GM15510 (cell line): ENCODE data around the gene CELSR2.

ENCODE experiments used
- POLR2A ChIP-seq: IDR thresholded peaks from 3 replicates; pipeline ENCODE4 v1.6.1; 2011; ENCODE audit warnings: borderline replicate concordance; ENCODE audit not compliant: insufficient read length; ENCODE audit errors: extremely low read depth

The CELSR2 gene

DNA sequence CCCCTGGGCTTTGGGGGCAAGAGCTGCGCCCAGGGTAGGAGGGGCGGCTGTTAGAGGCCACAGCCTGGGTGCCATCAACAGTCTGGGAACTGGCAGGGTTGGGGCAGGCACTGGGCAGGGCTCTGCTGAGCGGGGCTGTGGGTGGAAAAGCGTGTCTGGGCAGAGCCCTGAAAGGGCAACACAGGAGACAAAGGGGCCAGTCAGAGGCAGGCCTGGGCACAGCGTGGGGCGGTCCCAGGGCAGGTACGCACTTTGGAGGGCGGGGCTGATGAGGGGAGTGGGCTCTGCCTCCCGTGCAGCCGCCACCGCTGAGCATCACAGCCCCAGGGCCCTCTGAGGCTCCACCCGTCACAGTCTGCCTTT lies 13.9 kb downstream of the CELSR2 start:
- TF ChIP-seq POLR2A = no peak

DNA sequence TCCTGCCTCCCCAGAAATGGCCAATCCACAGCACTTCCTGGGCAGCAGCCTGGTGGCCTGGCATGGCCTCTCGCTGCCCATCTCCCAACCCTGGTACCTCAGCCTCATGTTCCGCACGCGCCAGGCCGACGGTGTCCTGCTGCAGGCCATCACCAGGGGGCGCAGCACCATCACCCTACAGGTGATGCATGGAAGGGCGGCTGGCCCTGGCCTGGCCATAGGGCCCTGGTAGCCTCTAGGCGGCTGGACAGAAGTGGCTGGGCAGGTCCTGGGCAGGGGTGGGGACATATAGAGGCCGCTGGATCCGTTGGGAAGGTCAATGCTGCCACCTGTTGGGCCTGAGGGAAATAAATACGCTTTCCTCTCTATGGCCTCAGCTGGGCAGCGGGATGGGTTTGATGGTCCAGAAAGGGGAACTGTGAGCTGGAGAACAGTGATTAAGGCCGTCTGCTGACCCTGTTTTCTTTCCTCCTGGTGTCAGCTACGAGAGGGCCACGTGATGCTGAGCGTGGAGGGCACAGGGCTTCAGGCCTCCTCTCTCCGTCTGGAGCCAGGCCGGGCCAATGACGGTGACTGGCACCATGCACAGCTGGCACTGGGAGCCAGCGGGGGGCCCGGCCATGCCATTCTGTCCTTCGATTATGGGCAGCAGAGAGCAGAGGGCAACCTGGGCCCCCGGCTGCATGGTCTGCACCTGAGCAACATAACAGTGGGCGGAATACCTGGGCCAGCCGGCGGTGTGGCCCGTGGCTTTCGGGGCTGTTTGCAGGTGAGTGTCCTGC lies 14.4 kb downstream of the CELSR2 start:
- no peak for TF ChIP-seq POLR2A

DNA sequence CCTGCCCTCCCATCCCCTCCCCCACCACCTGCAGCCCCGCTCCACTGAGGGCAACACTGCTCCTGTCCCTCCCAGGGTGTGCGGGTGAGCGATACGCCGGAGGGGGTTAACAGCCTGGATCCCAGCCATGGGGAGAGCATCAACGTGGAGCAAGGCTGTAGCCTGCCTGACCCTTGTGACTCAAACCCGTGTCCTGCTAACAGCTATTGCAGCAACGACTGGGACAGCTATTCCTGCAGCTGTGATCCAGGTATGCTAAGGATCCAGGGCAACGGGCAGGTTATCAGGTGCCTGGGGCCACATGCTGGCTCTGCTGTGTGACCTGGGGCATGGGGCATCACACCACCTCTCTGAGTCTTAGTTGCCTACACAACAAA lies 15.0 kb downstream of the CELSR2 start:
- TF ChIP-seq POLR2A = no peak

DNA sequence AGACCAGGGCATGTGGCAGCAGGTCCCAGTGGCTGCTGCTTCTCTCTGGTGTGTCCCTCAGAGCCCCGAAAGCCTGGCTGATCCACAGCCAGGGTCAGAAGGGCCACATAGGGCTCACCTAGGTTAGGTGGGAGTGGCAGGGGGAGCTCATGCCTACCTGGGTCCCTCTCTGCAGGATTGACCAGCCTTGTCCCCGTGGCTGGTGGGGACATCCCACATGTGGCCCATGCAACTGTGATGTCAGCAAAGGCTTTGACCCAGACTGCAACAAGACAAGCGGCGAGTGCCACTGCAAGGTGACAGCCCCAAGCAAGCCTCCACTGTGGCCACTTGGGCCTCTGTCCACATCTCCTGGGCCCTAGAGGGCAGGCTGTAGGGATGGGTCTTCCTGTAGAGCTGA lies 15.7 kb downstream of the CELSR2 start:
- no peak for TF ChIP-seq POLR2A

DNA sequence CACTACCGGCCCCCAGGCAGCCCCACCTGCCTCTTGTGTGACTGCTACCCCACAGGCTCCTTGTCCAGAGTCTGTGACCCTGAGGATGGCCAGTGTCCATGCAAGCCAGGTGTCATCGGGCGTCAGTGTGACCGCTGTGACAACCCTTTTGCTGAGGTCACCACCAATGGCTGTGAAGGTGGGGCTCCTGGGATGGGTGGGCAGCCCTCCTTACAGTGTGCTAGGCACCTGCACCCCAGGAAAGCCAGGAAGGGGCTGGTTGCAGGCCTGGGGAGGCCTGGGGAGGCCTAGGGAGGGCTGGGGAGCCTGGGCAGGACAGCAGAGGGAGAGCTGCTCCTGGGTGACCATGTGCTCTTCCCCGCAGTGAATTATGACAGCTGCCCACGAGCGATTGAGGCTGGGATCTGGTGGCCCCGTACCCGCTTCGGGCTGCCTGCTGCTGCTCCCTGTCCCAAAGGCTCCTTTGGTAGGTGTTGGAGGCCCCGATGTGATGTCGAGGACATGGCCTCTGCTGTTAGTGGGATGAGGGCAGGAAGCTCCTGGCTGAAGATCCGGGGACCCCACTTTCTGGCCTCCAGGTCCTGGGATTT lies 16.5 kb downstream of the CELSR2 start:
- no peak for TF ChIP-seq POLR2A

DNA sequence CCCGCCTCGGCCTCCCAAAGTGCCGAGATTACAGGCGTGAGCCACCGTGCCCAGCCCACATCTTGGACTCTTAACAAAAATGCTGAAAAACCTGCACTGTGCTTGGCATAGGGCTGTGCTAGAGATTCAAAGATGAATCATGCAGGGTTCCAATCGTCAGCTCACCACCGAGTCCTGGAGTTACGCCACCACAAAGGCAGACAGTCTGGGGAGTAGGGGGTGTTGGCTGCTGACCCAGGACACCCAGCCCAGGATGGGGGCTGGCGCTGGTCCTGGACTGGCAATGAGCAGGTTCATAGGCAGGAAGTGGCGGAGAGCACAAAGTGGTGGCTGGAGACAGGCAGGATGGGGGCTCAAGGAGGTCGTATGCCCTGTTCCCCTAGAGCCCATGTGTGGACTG lies 17.6 kb downstream of the CELSR2 start:
- TF ChIP-seq POLR2A = no peak

DNA sequence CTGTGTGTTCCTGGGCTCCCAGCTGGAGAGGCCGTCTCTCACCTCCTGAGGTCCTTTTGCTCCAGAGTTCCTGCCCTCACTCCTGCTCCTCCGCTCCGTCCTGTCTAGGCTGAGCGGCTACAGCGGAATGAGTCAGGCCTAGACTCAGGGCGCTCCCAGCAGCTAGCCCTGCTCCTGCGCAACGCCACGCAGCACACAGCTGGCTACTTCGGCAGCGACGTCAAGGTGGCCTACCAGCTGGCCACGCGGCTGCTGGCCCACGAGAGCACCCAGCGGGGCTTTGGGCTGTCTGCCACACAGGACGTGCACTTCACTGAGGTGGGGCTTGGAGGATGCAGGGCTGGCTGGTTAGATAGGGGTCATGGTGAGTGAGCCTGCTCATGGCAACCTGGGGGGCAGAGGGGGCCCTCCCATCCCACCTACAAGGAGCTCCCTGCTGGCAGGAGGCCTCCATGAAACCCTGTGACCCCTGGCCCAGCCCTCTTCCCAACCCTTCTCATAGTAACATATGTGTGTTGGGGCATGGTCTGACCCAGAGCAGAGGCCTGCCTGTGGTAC lies 18.5 kb downstream of the CELSR2 start:
- TF ChIP-seq POLR2A = no peak

DNA sequence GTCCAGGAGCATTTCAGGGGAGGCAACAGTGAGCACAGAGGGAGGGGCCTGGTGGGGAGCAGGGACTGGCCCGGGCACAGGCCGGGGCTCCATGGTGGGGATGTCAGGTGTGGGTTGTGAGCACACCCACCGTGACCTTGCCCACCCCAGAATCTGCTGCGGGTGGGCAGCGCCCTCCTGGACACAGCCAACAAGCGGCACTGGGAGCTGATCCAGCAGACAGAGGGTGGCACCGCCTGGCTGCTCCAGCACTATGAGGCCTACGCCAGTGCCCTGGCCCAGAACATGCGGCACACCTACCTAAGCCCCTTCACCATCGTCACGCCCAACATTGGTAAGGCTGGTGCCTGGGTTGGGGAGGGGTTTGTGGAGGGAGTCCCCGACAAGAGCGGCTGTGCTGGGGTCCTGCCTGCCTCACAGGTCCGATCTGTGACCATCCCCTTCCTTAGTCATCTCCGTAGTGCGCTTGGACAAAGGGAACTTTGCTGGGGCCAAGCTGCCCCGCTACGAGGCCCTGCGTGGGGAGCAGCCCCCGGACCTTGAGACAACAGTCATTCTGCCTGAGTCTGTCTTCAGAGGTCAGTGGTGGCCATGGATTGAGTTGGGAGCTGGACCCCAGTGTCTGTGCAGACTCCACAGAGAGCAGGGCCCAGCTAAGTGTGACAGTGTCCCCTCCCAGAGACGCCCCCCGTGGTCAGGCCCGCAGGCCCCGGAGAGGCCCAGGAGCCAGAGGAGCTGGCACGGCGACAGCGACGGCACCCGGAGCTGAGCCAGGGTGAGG lies 19.3 kb downstream of the CELSR2 start:
- no peak for TF ChIP-seq POLR2A

DNA sequence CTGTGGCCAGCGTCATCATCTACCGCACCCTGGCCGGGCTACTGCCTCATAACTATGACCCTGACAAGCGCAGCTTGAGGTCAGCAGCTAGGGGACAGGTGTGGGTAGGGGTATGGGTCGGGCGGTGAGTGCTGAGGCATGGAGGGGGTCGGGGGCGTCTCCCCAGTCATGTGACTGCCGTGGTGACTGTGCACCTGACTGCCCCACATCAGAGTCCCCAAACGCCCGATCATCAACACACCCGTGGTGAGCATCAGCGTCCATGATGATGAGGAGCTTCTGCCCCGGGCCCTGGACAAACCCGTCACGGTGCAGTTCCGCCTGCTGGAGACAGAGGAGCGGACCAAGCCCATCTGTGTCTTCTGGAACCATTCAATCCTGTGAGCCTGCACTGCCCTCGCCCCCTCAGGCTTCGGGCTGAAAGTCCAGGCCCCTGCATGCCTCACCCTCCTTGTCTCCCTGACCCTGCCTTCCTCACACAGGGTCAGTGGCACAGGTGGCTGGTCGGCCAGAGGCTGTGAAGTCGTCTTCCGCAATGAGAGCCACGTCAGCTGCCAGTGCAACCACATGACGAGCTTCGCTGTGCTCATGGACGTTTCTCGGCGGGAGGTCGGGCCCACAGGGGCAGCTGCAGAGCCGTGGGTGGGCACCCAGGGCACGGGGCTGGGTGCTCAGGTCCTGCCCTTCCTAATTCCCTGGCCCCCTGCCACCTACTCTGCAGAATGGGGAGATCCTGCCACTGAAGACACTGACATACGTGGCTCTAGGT lies 20.1 kb downstream of the CELSR2 start:
- no peak for TF ChIP-seq POLR2A

DNA sequence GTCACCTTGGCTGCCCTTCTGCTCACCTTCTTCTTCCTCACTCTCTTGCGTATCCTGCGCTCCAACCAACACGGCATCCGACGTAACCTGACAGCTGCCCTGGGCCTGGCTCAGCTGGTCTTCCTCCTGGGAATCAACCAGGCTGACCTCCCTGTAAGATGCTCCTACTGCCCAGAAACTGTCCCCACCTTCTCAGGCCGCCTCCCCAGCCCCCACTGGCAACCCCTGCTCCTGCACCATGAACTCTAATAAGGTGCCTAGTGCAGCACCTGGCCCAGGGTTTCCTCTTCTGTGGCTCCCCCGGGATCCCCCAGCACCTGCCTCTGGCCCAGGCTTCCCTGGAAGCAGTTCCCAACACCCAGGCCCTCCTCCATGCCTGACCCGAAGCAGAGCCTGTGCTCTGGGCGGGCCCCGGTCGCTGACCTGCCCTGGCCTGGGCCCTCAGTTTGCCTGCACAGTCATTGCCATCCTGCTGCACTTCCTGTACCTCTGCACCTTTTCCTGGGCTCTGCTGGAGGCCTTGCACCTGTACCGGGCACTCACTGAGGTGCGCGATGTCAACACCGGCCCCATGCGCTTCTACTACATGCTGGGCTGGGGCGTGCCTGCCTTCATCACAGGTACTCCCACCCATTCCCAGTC lies 20.8 kb downstream of the CELSR2 start:
- TF ChIP-seq POLR2A = no peak

DNA sequence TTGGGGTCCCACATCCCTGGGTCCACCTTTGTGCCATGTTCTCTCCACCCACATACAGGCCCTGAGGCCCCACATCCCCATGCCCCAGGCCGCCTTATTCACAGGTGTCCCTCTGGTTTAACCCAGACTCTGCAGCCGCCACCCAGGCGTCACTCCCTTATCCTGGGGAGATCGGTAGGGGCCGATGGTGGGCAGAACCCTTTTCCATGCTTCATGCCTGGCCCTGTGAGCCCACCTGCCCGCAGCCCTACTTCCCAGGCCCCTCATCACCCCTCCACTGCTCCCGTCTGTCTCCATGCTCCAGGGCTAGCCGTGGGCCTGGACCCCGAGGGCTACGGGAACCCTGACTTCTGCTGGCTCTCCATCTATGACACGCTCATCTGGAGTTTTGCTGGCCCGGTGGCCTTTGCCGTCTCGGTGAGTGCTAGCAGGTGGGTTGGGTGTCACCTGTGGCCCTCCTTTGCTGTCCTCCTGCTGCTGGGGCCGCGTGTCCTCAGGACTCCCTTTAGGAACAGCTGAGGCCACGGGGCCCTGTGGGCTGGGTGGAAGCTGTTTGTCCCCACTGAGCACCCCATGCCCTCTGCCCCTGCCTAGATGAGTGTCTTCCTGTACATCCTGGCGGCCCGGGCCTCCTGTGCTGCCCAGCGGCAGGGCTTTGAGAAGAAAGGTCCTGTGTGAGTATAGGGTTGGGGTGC lies 21.4 kb downstream of the CELSR2 start:
- TF ChIP-seq POLR2A = no peak

DNA sequence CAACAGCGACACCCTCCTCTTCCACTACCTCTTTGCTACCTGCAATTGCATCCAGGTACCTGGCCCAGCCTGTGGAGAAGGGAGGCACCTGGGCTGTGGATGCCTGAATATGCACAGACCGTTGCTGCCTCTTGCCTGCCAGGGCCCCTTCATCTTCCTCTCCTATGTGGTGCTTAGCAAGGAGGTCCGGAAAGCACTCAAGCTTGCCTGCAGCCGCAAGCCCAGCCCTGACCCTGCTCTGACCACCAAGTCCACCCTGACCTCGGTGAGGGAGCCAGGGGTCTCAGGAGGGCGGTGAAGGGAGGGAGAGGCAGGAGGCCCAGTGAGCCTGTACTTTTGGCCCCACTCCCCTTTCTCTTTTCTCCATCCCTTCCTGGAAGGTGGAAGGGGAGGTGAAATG lies 22.1 kb downstream of the CELSR2 start:
- no peak for TF ChIP-seq POLR2A

DNA sequence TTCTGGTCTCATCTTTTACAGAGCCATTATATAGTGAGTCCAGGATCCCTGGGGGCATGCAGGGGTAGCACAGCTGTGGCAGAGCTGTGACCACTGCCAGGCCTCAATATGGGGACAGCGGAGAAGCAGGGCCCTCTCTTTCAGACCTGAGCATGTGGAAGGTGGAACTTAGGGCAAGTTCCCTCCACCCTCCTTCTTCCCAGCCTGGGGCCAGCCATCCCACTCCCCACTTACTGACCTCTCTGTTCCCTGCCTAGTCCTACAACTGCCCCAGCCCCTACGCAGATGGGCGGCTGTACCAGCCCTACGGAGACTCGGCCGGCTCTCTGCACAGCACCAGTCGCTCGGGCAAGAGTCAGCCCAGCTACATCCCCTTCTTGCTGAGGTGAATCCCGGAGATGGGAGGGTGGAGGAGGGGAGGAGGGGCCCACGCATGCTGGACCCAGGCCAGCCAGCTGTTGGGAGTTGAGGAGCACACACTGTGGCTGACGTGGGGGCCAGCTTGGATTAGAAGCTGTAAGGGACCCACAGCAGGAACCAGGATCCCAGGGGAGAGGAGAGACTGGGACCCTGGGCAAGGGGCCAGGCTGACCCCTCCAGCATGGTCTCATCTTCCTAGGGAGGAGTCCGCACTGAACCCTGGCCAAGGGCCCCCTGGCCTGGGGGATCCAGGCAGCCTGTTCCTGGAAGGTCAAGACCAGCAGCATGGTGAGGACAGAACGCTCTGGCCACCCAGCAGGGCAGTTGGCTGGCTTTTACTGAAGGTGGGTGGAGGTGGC lies 22.9 kb downstream of the CELSR2 start:
- no peak for TF ChIP-seq POLR2A
